Smooth muscle cell (in vitro differentiated cells): ENCODE results near the gene SEL1L. TPM values are rescaled to one million over a fixed set of nuclear protein-coding genes. Genes with fewer than 3 reads are reported as not detected.

Source experiments
- DNase-seq: peaks from one replicate; lab custom pipeline; 2025; ENCODE audit not compliant: unreplicated experiment; lab: John Stamatoyannopoulos, UW
- H2AFZ ChIP-seq: fragments of 200-600 bp; sonication (generic); 2 replicates; pipeline ENCODE4 v1.6.0; 2016; ENCODE audit warnings: antibody characterized with exemption, low read depth, mild to moderate bottlenecking
- H3F3A ChIP-seq: fragments of 200-600 bp; sonication (generic); 2 replicates; pipeline ENCODE4 v1.6.0; 2017; ENCODE audit warnings: antibody characterized with exemption, low read depth
- H3K27ac ChIP-seq: fragments of 200-600 bp; sonication (generic); 2 replicates; pipeline ENCODE4 v1.5.1; 2016; ENCODE audit warnings: low read depth, mild to moderate bottlenecking
- H3K27me3 ChIP-seq: fragments of 200-600 bp; sonication (generic); 2 replicates; pipeline ENCODE4 v1.6.1; 2016; ENCODE audit warnings: low read depth, mild to moderate bottlenecking
- H3K36me3 ChIP-seq: fragments of 200-600 bp; sonication (generic); 2 replicates; pipeline ENCODE4 v1.5.1; 2016; ENCODE audit warnings: low read depth
- H3K4me1 ChIP-seq: fragments of 200-600 bp; sonication (generic); 2 replicates; pipeline ENCODE4 v1.5.1; 2016; ENCODE audit warnings: low read depth
- H3K4me2 ChIP-seq: fragments of 200-600 bp; sonication (generic); 2 replicates; pipeline ENCODE4 v1.6.0; 2016; ENCODE audit warnings: mild to moderate bottlenecking
- H3K4me3 ChIP-seq: fragments of 200-600 bp; sonication (generic); 2 replicates; pipeline ENCODE4 v1.5.1; 2016; ENCODE audit warnings: mild to moderate bottlenecking
- H3K79me2 ChIP-seq: fragments of 200-600 bp; sonication (generic); 2 replicates; pipeline ENCODE4 v1.6.0; 2016; ENCODE audit warnings: low read depth, mild to moderate bottlenecking
- H3K9ac ChIP-seq: fragments of 200-600 bp; sonication (generic); 2 replicates; pipeline ENCODE4 v1.6.0; 2016; ENCODE audit warnings: low read depth
- H3K9me3 ChIP-seq: fragments of 200-600 bp; sonication (generic); replicated peaks from 2 replicates; pipeline ENCODE4 v1.5.1; 2016; ENCODE audit warnings: low read depth
- H4K20me1 ChIP-seq: fragments of 200-600 bp; sonication (generic); 2 replicates; pipeline ENCODE4 v1.6.0; 2016; ENCODE audit warnings: low read depth
- WGBS: methylation state at CpG from one replicate; pipeline ENCODE4 v1.1.7; 2016; ENCODE audit warnings: low lambda C conversion rate; 5-methylcytosine and 5-hydroxymethylcytosine counted together
- polyA plus RNA-seq: library from polyadenylated mRNA; unstranded; fragments of >200 nt; fragmentation: Nextera tagmentation; extraction: Ambion mirVana; gene quantifications from 2 replicates; pipeline ENCODE4 v1.2.1, GENCODE V29; 2016
- total RNA-seq: library from RNA; depleted of rRNA; stranded (reverse); fragments of >200 nt; gene quantifications from 2 replicates; pipeline ENCODE4 v1.2.3, GENCODE V29; 2014
- TF ChIP-seq, protein P1 (sequence below): fragments of 200-600 bp; sonication (generic); IDR thresholded peaks from 2 replicates; pipeline ENCODE4 v1.5.1; 2017; ENCODE audit warnings: borderline replicate concordance, mild to moderate bottlenecking, antibody characterized with exemption; ENCODE audit not compliant: insufficient read depth, poor library complexity, severe bottlenecking

SEL1L gene
- total and polyA plus RNA-seq, 2 experiments from 2014 or later, result 36.8 to 78.8 TPM

GRCh38 chr14:81534510-81535074 is 939 bp upstream of the SEL1L start:
- H3K4me1 ChIP-seq, result peaks cover 17% of the 10 kb centered on the region

GRCh38 chr14:81533212-81533535 is 479 bp downstream of the SEL1L start:
- H3K4me1 ChIP-seq, result peaks cover 17% of the 10 kb centered on the region
- peak overlapping the region; percentile 73 for H3K4me3 ChIP-seq
- peak overlapping the region; percentile 5 for H3K27ac ChIP-seq
- H2AFZ ChIP-seq, result peak overlapping the region; percentile 17
- H4K20me1 ChIP-seq, result peaks cover 37% of the 10 kb centered on the region
- no peak for DNase-seq
- H3K27me3 ChIP-seq, result no peaks in the 10 kb centered on the region
- 1% methylated on average over 10 of the region's 10 CpGs for WGBS
- no peaks in the 10 kb centered on the region for H3K36me3 ChIP-seq
- H3F3A ChIP-seq, result no peaks in the 10 kb centered on the region
- H3K9me3 ChIP-seq, result no peaks in the 10 kb centered on the region
- peak overlapping the region; percentile 87 for H3K9ac ChIP-seq
- H3K4me2 ChIP-seq, result peak overlapping the region; percentile 89
- peaks cover 50% of the 10 kb centered on the region for H3K79me2 ChIP-seq
- TF ChIP-seq, protein P1, sequence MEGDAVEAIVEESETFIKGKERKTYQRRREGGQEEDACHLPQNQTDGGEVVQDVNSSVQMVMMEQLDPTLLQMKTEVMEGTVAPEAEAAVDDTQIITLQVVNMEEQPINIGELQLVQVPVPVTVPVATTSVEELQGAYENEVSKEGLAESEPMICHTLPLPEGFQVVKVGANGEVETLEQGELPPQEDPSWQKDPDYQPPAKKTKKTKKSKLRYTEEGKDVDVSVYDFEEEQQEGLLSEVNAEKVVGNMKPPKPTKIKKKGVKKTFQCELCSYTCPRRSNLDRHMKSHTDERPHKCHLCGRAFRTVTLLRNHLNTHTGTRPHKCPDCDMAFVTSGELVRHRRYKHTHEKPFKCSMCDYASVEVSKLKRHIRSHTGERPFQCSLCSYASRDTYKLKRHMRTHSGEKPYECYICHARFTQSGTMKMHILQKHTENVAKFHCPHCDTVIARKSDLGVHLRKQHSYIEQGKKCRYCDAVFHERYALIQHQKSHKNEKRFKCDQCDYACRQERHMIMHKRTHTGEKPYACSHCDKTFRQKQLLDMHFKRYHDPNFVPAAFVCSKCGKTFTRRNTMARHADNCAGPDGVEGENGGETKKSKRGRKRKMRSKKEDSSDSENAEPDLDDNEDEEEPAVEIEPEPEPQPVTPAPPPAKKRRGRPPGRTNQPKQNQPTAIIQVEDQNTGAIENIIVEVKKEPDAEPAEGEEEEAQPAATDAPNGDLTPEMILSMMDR, result no peak

More at GRCh38 chr14:81534510-81535074, 939 bp upstream of the SEL1L start:
- Histone ChIP-seq H2AFZ (peak overlapping the region; percentile 93), H3K27me3 (no peaks in the 10 kb centered on the region), H4K20me1 (peaks cover 23% of the 10 kb centered on the region), H3K9ac (no peak overlapping the region), H3K9me3 (no peaks in the 10 kb centered on the region), H3K4me2 (peak overlapping the region; percentile 76), H3K27ac (no peak overlapping the region), H3K36me3 (no peaks in the 10 kb centered on the region), H3K79me2 (peaks cover 36% of the 10 kb centered on the region), H3K4me3 (peak overlapping the region; percentile 31), H3F3A (no peaks in the 10 kb centered on the region)
- no peak for DNase-seq
- TF ChIP-seq, protein P1, result no peak
- 90% methylated on average over 8 of the region's 8 CpGs for WGBS

GRCh38 chr14:81529391-81529790 is 4.3 kb downstream of the SEL1L start:
- H3K4me2 ChIP-seq, result peak overlapping the region; percentile 14
- no peaks in the 10 kb centered on the region for H3K27me3 ChIP-seq
- peaks cover 7% of the 10 kb centered on the region for H3K36me3 ChIP-seq
- no peaks in the 10 kb centered on the region for H3F3A ChIP-seq
- H3K9ac ChIP-seq, result no peak overlapping the region
- peak overlapping the region; percentile 4 for H3K27ac ChIP-seq
- H3K4me3 ChIP-seq, result no peak overlapping the region
- H3K9me3 ChIP-seq, result no peaks in the 10 kb centered on the region
- DNase-seq, result no peak
- H3K4me1 ChIP-seq, result peaks cover 17% of the 10 kb centered on the region
- 26% methylated on average over 2 of the region's 2 CpGs for whole genome bisulfite sequencing
- peaks cover 63% of the 10 kb centered on the region for H3K79me2 ChIP-seq
- no peak overlapping the region for H2AFZ ChIP-seq
- TF ChIP-seq, protein P1, result no peak
- peaks cover 50% of the 10 kb centered on the region for H4K20me1 ChIP-seq

DNA sequence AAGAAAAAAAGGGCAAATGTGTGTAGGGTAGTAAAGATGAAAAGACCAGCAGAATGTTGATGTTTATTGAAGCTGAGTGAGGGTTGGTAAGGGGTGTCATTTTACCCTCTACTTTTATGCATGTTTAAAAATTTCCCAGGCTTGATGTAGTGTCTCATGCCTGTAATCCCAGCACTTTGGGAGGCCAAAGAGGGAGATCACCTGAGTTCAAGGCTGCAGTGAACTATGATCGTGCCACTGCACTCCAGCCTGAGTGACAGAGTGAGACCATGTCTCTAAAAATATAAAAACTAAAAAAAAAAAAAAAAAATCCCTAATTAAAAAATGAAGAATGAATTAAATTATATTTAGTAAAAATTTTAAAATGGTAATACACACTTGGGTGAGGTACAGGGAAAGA is 8.5 kb downstream of the SEL1L start:
- Histone ChIP-seq H3K4me1 (peaks cover 5% of the 10 kb centered on the region), H4K20me1 (peaks cover 47% of the 10 kb centered on the region), H3K27ac (no peak overlapping the region), H3K9me3 (no peaks in the 10 kb centered on the region), H3K36me3 (peaks cover 14% of the 10 kb centered on the region), H3K4me2 (no peak overlapping the region), H3F3A (no peaks in the 10 kb centered on the region), H3K79me2 (peaks cover 49% of the 10 kb centered on the region), H3K27me3 (no peaks in the 10 kb centered on the region), H3K4me3 (no peak overlapping the region), H2AFZ (no peak overlapping the region), H3K9ac (no peak overlapping the region)
- 100% methylated on average over 1 of the region's 1 CpG for WGBS
- no peak for DNase-seq
- TF ChIP-seq, protein P1, result no peak
